SK-N-SH (cell line): Measurements from ENCODE around the gene CCDC88C. TPM values are rescaled to one million over a fixed set of nuclear protein-coding genes. Genes with fewer than 3 reads are reported as not detected.

ENCODE experiments used
- CTCF ChIA-PET: fragments of 300-600, 350-600 bp; formaldehyde crosslinking; extraction: SDS; loops from one replicate; lab custom pipeline; 2021; lab: Yijun Ruan, JAX
- POLR2A ChIA-PET: fragments of 350-600 bp; sonication (Branson Sonifier 250); formaldehyde crosslinking; extraction: SDS; loops from one replicate; lab custom pipeline; 2020; ENCODE audit warnings: antibody characterized with exemption, inconsistent platforms; lab: Yijun Ruan, JAX
- DNase-seq: peaks from one replicate; pipeline ENCODE4 v3.0.0; 2012
- H2AFZ ChIP-seq: fragments of 200-600 bp; sonication (generic); 2 replicates; pipeline ENCODE4 v1.8.1; 2016; ENCODE audit warnings: antibody characterized with exemption, mild to moderate bottlenecking, low read depth
- H3F3A ChIP-seq: fragments of 200-600 bp; sonication (generic); replicated peaks from 2 replicates; pipeline ENCODE3; 2016; ENCODE audit warnings: antibody characterized with exemption, mild to moderate bottlenecking; ENCODE audit not compliant: insufficient read depth
- H3K27ac ChIP-seq, 2 experiments: fragments of 200-500 bp in 1 of 2; fragments of 200-600 bp in 1 of 2; sonication (Bioruptor generic) in 1 of 2; sonication (generic), shearing (Covaris generic) in 1 of 2; 2 replicates each; pipeline versions ENCODE4 v1.5.1 to v1.6.1; 2014 to 2016; ENCODE audit warnings: low read depth in 2 of 2, inconsistent platforms in 1 of 2, low read length in 1 of 2, mild to moderate bottlenecking in 1 of 2, mixed read lengths in 1 of 2
- H3K27me3 ChIP-seq: fragments of 200-600 bp; sonication (generic), shearing (Covaris generic); 2 replicates; pipeline ENCODE4 v1.6.1; 2016; ENCODE audit warnings: mixed run types; ENCODE audit not compliant: insufficient read depth
- H3K36me3 ChIP-seq, 2 experiments: fragments of 200-500 bp in 1 of 2; fragments of 200-600 bp in 1 of 2; sonication (Bioruptor generic) in 1 of 2; sonication (generic) in 1 of 2; replicated peaks in 1 of 2; 2 replicates each; pipeline versions ENCODE3 to v1.5.1; 2014 to 2016; ENCODE audit warnings: low read length in 1 of 2, mild to moderate bottlenecking in 1 of 2; ENCODE audit not compliant: insufficient read depth in 2 of 2, control insufficient read depth in 1 of 2
- H3K4me1 ChIP-seq, 2 experiments: fragments of 200-500 bp in 1 of 2; fragments of 200-600 bp in 1 of 2; sonication (Bioruptor generic) in 1 of 2; sonication (generic), shearing (Covaris generic) in 1 of 2; 2 replicates each; pipeline versions ENCODE4 v1.5.1 to v1.6.1; 2014 to 2016; ENCODE audit warnings: low read depth in 1 of 2, low read length in 1 of 2, mixed run types in 1 of 2; ENCODE audit not compliant: insufficient read depth in 2 of 2, control insufficient read depth in 1 of 2
- H3K4me2 ChIP-seq: fragments of 200-600 bp; sonication (generic), shearing (Covaris generic); 2 replicates; pipeline ENCODE4 v1.6.1; 2017; ENCODE audit warnings: mixed run types
- H3K4me3 ChIP-seq, 2 experiments: fragments of 200-500 bp in 1 of 2; fragments of 200-600 bp in 1 of 2; sonication (Bioruptor generic) in 1 of 2; sonication (generic), shearing (Covaris generic) in 1 of 2; 2 replicates each; pipeline versions ENCODE4 v1.5.1 to v1.8.1; 2014 to 2016; ENCODE audit warnings: low read depth in 2 of 2, inconsistent platforms in 1 of 2, low read length in 1 of 2, mild to moderate bottlenecking in 1 of 2, mixed read lengths in 1 of 2, moderate library complexity in 1 of 2
- H3K79me2 ChIP-seq: fragments of 200-600 bp; sonication (generic); 2 replicates; pipeline ENCODE4 v1.8.1; 2017; ENCODE audit warnings: mild to moderate bottlenecking; ENCODE audit not compliant: insufficient read depth
- H3K9ac ChIP-seq: fragments of 200-600 bp; sonication (generic); 2 replicates; pipeline ENCODE4 v1.6.1; 2017; ENCODE audit warnings: mixed run types
- H3K9me2 ChIP-seq: fragments of 200-600 bp; sonication (generic); 2 replicates; pipeline ENCODE4 v1.6.1; 2017; ENCODE audit warnings: mixed run types
- H3K9me3 ChIP-seq: fragments of 200-600 bp; sonication (generic); 2 replicates; pipeline ENCODE4 v1.6.1; 2017; ENCODE audit warnings: mixed run types, mild to moderate bottlenecking, moderate library complexity
- H4K20me1 ChIP-seq: fragments of 200-600 bp; sonication (generic); 2 replicates; pipeline ENCODE4 v1.6.1; 2017; ENCODE audit warnings: mild to moderate bottlenecking, mixed run types; ENCODE audit not compliant: insufficient read depth
- EZH2phosphoT487 ChIP-seq: fragments of 200-600 bp; sonication (generic); IDR thresholded peaks from 2 replicates; pipeline ENCODE4 v1.6.1; 2017; ENCODE audit warnings: low read depth, mixed run types, mild to moderate bottlenecking, antibody characterized with exemption, moderate library complexity, borderline replicate concordance
- FOSL2 ChIP-seq: IDR thresholded peaks from 2 replicates; pipeline ENCODE4 v1.4.0; 2012; ENCODE audit warnings: low read depth, mild to moderate bottlenecking, moderate library complexity, borderline replicate concordance
- FOXJ3 ChIP-seq: sonication (generic); formaldehyde crosslinking; IDR thresholded peaks from 2 replicates; pipeline ENCODE4 v1.5.1; 2020; ENCODE audit warnings: mild to moderate bottlenecking, missing genetic modification reagents
- FOXM1 ChIP-seq: IDR thresholded peaks from 2 replicates; pipeline ENCODE4 v1.4.0; 2012; ENCODE audit warnings: low read depth, mild to moderate bottlenecking
- MEF2A ChIP-seq: IDR thresholded peaks from 2 replicates; pipeline ENCODE4 v1.4.0; 2012; ENCODE audit warnings: low read depth, borderline replicate concordance
- MXI1 ChIP-seq: IDR thresholded peaks from 2 replicates; pipeline ENCODE4 v1.6.1; 2012; ENCODE audit warnings: mild to moderate bottlenecking, low read depth, low read length, improper control_type of control experiment
- NFIC ChIP-seq: IDR thresholded peaks from 2 replicates; pipeline ENCODE4 v1.4.0; 2012; ENCODE audit warnings: borderline replicate concordance
- NRF1 ChIP-seq: IDR thresholded peaks from 2 replicates; pipeline ENCODE4 v1.6.1; 2012; ENCODE audit warnings: low read depth, mild to moderate bottlenecking, low read length
- RFX5 ChIP-seq: IDR thresholded peaks from 2 replicates; pipeline ENCODE4 v1.6.1; 2012; ENCODE audit warnings: mild to moderate bottlenecking, improper control_type of control experiment, low read length
- RXRA ChIP-seq: IDR thresholded peaks from 2 replicates; pipeline ENCODE4 v1.4.0; 2012; ENCODE audit warnings: low read depth, mild to moderate bottlenecking, borderline replicate concordance
- SMC3 ChIP-seq: IDR thresholded peaks from 2 replicates; pipeline ENCODE4 v1.6.1; 2012; ENCODE audit warnings: low read depth, low read length, improper control_type of control experiment
- TAF1 ChIP-seq: IDR thresholded peaks from 2 replicates; pipeline ENCODE4 v1.6.1; 2012; ENCODE audit warnings: low read depth, mild to moderate bottlenecking, low read length, moderate library complexity, borderline replicate concordance
- TEAD4 ChIP-seq: IDR thresholded peaks from 2 replicates; pipeline ENCODE4 v1.4.0; 2012; ENCODE audit warnings: mild to moderate bottlenecking, borderline replicate concordance; ENCODE audit not compliant: insufficient read depth
- YY1 ChIP-seq: IDR thresholded peaks from 2 replicates; pipeline ENCODE4 v1.4.0; 2012; ENCODE audit warnings: low read depth, mild to moderate bottlenecking
- WGBS: methylation state at CpG from one replicate; pipeline ENCODE4 v1.1.6; 2017; ENCODE audit warnings: low lambda C conversion rate; 5-methylcytosine and 5-hydroxymethylcytosine counted together
- polyA plus RNA-seq, 3 experiments: library from polyadenylated mRNA; depleted of rRNA; stranded (reverse); fragments of >200 nt; gene quantifications; 2 replicates each; pipeline ENCODE4 v1.2.3, GENCODE V29; 2012
- TF ChIP-seq, protein P1 (sequence below): IDR thresholded peaks from 2 replicates; pipeline ENCODE4 v1.4.0; 2012; ENCODE audit warnings: low read depth, borderline replicate concordance
- TF ChIP-seq, protein P2 (sequence below): IDR thresholded peaks from 2 replicates; pipeline ENCODE4 v1.6.1; 2012; ENCODE audit warnings: mild to moderate bottlenecking, low read depth, low read length, moderate library complexity
- TF ChIP-seq, protein P3 (sequence below): IDR thresholded peaks from 2 replicates; pipeline ENCODE4; 2012
- TF ChIP-seq, protein P4 (sequence below): fragments of 150-350 bp; IDR thresholded peaks from 2 replicates; pipeline ENCODE4 v1.6.1; 2016; ENCODE audit warnings: mild to moderate bottlenecking, low read depth, low read length

The CCDC88C gene
- polyA plus RNA-seq, 1 of the 3 experiments (the other 2 are of a cell fraction) = 0.39 TPM

DNA sequence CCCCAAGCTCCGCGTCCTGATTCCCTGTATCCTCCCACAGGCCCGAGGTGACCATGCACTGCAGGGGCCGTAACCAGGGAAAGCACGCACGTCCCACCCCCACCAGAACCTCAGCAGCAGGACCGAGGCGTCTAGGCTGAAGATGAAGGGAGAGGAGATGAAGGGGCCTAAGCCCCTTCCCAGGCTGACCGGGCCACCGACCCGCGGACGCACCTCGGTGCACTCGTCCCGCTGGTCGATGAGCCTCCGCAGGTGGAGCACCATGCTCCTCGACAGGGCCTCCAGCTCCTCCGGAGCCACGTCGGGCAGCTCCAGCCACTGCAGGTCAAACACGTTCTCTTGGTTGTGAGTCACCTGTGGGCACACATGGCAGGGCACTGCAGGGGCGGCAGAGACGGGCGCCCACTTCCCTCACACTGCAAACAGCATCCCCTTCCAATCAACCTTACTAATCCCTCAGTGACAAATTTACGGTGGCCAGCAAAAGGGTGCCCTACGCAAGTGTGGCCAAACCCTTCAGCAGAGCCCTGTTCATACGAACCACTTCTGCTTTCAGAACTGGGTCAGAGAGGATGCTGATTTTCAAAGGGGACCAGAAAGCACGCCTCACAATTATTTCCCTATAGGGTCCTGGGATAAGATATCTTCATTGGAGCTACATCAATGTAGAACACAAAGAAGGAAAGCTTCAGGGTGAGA is 77.8 kb downstream of the CCDC88C start:
- H3K27ac ChIP-seq = no peak overlapping the region
- no peaks in the 10 kb centered on the region for H4K20me1 ChIP-seq
- H3K4me2 ChIP-seq = no peak overlapping the region
- H3K27me3 ChIP-seq = no peaks in the 10 kb centered on the region
- no peak for DNase-seq
- H3K36me3 ChIP-seq = no peaks in the 10 kb centered on the region
- POLR2A ChIA-PET = no interaction called here
- no peaks in the 10 kb centered on the region for H3K9me3 ChIP-seq
- no peaks in the 10 kb centered on the region for H3K9me2 ChIP-seq
- no peak for TF ChIP-seq RFX5
- TF ChIP-seq, protein P1, sequence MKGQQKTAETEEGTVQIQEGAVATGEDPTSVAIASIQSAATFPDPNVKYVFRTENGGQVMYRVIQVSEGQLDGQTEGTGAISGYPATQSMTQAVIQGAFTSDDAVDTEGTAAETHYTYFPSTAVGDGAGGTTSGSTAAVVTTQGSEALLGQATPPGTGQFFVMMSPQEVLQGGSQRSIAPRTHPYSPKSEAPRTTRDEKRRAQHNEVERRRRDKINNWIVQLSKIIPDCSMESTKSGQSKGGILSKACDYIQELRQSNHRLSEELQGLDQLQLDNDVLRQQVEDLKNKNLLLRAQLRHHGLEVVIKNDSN = no peak
- TF ChIP-seq, protein P2, sequence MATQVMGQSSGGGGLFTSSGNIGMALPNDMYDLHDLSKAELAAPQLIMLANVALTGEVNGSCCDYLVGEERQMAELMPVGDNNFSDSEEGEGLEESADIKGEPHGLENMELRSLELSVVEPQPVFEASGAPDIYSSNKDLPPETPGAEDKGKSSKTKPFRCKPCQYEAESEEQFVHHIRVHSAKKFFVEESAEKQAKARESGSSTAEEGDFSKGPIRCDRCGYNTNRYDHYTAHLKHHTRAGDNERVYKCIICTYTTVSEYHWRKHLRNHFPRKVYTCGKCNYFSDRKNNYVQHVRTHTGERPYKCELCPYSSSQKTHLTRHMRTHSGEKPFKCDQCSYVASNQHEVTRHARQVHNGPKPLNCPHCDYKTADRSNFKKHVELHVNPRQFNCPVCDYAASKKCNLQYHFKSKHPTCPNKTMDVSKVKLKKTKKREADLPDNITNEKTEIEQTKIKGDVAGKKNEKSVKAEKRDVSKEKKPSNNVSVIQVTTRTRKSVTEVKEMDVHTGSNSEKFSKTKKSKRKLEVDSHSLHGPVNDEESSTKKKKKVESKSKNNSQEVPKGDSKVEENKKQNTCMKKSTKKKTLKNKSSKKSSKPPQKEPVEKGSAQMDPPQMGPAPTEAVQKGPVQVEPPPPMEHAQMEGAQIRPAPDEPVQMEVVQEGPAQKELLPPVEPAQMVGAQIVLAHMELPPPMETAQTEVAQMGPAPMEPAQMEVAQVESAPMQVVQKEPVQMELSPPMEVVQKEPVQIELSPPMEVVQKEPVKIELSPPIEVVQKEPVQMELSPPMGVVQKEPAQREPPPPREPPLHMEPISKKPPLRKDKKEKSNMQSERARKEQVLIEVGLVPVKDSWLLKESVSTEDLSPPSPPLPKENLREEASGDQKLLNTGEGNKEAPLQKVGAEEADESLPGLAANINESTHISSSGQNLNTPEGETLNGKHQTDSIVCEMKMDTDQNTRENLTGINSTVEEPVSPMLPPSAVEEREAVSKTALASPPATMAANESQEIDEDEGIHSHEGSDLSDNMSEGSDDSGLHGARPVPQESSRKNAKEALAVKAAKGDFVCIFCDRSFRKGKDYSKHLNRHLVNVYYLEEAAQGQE = no peak
- no peak for TF ChIP-seq NFIC
- TF ChIP-seq NRF1 = no peak
- TF ChIP-seq, protein P3, sequence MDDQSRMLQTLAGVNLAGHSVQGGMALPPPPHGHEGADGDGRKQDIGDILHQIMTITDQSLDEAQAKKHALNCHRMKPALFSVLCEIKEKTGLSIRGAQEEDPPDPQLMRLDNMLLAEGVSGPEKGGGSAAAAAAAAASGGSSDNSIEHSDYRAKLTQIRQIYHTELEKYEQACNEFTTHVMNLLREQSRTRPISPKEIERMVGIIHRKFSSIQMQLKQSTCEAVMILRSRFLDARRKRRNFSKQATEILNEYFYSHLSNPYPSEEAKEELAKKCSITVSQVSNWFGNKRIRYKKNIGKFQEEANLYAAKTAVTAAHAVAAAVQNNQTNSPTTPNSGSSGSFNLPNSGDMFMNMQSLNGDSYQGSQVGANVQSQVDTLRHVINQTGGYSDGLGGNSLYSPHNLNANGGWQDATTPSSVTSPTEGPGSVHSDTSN = no peak
- TF ChIP-seq YY1 = no peak
- TF ChIP-seq MEF2A = no peak
- TF ChIP-seq FOXM1 = no peak
- TF ChIP-seq, protein P4, sequence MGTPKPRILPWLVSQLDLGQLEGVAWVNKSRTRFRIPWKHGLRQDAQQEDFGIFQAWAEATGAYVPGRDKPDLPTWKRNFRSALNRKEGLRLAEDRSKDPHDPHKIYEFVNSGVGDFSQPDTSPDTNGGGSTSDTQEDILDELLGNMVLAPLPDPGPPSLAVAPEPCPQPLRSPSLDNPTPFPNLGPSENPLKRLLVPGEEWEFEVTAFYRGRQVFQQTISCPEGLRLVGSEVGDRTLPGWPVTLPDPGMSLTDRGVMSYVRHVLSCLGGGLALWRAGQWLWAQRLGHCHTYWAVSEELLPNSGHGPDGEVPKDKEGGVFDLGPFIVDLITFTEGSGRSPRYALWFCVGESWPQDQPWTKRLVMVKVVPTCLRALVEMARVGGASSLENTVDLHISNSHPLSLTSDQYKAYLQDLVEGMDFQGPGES = no peak
- TF ChIP-seq FOSL2 = no peak
- no peak for TF ChIP-seq TEAD4
- TF ChIP-seq FOXJ3 (CRISPR knock-in tag) = no peak
- no peak for TF ChIP-seq SMC3
- TF ChIP-seq TAF1 = no peak
- TF ChIP-seq MXI1 = no peak
- TF ChIP-seq EZH2phosphoT487 = no peak
- no peak for TF ChIP-seq RXRA
- TF ChIP-seq, all 33 proteins: peak for 0
- 85% methylated on average over 22 of the region's 30 CpGs for WGBS
- no peak overlapping the region for H2AFZ ChIP-seq
- CTCF ChIA-PET = interaction anchor here (1.5 to 4.3 kb wide), 3 partner anchors 15 to 16 kb away, joined by 6 to 32 read pairs (median 23); no protein-coding TSS in a partner anchor
- H3K79me2 ChIP-seq = no peaks in the 10 kb centered on the region
- no peaks in the 10 kb centered on the region for H3F3A ChIP-seq
- H3K4me3 ChIP-seq = no peak overlapping the region
- H3K9ac ChIP-seq = no peak overlapping the region
- H3K4me1 ChIP-seq = peaks cover 0 to 6% of the 10 kb centered on the region in 2 experiments; a peak in 1 of 4 replicates
